GM12891 (cell line): ENCODE results near the gene SPATA46.

Experiments used
- POLR2A ChIP-seq: IDR thresholded peaks from 2 replicates; pipeline ENCODE4 v1.6.1; 2011; ENCODE audit warnings: low read depth, low read length, control low read depth
- POLR2AphosphoS5 ChIP-seq: IDR thresholded peaks from 2 replicates; pipeline ENCODE4 v1.6.1; 2011; ENCODE audit warnings: low read depth, low read length, control low read depth

DNA sequence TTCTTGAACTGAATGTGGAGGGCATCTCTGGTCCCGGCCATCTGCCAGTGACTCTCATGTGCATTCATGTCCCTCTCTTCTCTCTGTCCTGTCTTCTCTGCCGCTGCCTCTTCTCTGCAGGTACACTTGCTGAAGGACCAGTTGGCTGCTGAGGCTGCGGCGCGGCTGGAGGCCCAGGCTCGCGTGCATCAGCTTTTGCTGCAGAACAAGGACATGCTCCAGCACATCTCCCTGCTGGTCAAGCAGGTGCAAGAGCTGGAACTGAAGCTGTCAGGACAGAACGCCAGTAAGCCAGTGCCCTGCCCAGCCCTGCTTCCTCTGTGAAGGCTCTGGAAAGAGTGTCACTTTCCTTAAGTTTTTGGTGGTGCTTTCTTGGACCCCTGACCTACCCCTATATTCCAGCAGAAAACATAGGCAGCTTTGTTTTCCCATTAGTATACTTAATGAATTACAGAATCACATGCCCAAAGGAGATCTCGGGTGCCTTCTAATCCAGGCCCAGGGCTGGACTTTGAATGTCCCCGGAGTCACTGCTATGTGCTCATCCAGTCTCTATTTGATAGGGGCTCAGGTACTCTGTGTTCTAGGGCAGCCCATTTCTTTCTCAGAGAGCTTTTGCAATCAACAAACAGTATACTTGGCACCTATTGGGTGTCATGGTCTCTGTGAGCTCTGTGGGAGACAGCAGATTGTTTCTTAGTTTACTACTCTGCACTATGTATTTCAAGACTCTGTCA, 11.2 kb downstream of the SPATA46 start:
- TF ChIP-seq POLR2A (no peak), POLR2AphosphoS5 (no peak)
